Inflammatory macrophage treated with lipopolysaccharide for 4 hours (primary cell): ENCODE measurements around the gene RPUSD4.

ENCODE experiments used
- DNase-seq: peaks from one replicate; pipeline ENCODE4 v3.0.0-alpha.2; 2020

Gene RPUSD4

GRCh38 chr11:126181939-126182730 is 29.3 kb downstream of the RPUSD4 start:
- DNase-seq = no peak

GRCh38 chr11:126176853-126177470 is 34.5 kb downstream of the RPUSD4 start:
- DNase-seq = no peak

GRCh38 chr11:126175393-126175792 is 36.1 kb downstream of the RPUSD4 start:
- DNase-seq = no peak

GRCh38 chr11:126174816-126175215 is 36.6 kb downstream of the RPUSD4 start:
- DNase-seq = no peak

GRCh38 chr11:126173257-126173656 is 38.2 kb downstream of the RPUSD4 start:
- no peak for DNase-seq

GRCh38 chr11:126172596-126173038 is 38.8 kb downstream of the RPUSD4 start:
- peak; percentile 62 for DNase-seq

GRCh38 chr11:126169291-126169690 is 42.2 kb downstream of the RPUSD4 start:
- DNase-seq = no peak

GRCh38 chr11:126167488-126167887 is 44.0 kb downstream of the RPUSD4 start:
- DNase-seq = no peak

GRCh38 chr11:126166413-126166812 is 45.0 kb downstream of the RPUSD4 start:
- no peak for DNase-seq

GRCh38 chr11:126165757-126166156 is 45.7 kb downstream of the RPUSD4 start:
- no peak for DNase-seq

- DNase-seq = no peak
Measured at GRCh38 chr11:126165311-126165720, 46.1 kb downstream of the RPUSD4 start.

- no peak for DNase-seq
Measured at GRCh38 chr11:126164781-126165180, 46.7 kb downstream of the RPUSD4 start.

GRCh38 chr11:126163779-126164178 is 47.7 kb downstream of the RPUSD4 start:
- no peak for DNase-seq

- DNase-seq = no peak
Measured at GRCh38 chr11:126163074-126163700, 48.3 kb downstream of the RPUSD4 start.

GRCh38 chr11:126162306-126163030 is 49.0 kb downstream of the RPUSD4 start:
- no peak for DNase-seq

GRCh38 chr11:126161023-126161391 is 50.4 kb downstream of the RPUSD4 start:
- no peak for DNase-seq

GRCh38 chr11:126160345-126161022 is 51.0 kb downstream of the RPUSD4 start:
- DNase-seq = no peak

GRCh38 chr11:126159719-126160344 is 51.6 kb downstream of the RPUSD4 start:
- DNase-seq = no peak

- no peak for DNase-seq
Measured at GRCh38 chr11:126158054-126158791, 53.2 kb downstream of the RPUSD4 start.

- DNase-seq = no peak
Measured at GRCh38 chr11:126157326-126158030, 54.0 kb downstream of the RPUSD4 start.

- no peak for DNase-seq
Measured at GRCh38 chr11:126156814-126157213, 54.6 kb downstream of the RPUSD4 start.
